Mammary epithelial cell (primary cell): ENCODE data around the gene PSPH.

ENCODE experiments used
- EZH2 ChIP-seq: IDR thresholded peaks from 2 replicates; pipeline ENCODE4 v1.6.1; 2012; ENCODE audit warnings: low read length, inconsistent platforms, borderline replicate concordance
- TF ChIP-seq, protein P1 (sequence below), 2 donors: IDR thresholded peaks in 1 of 2; conservative IDR thresholded peaks in 1 of 2; 2 replicates each; pipeline ENCODE4 v1.5.1; 2011 to 2012; ENCODE audit warnings: inconsistent platforms in 2 of 2, low read length in 2 of 2, mild to moderate bottlenecking in 2 of 2, control low read depth in 1 of 2, low read depth in 1 of 2; ENCODE audit not compliant: insufficient read depth in 1 of 2; ENCODE audit errors: extremely low read depth in 1 of 2

DNA sequence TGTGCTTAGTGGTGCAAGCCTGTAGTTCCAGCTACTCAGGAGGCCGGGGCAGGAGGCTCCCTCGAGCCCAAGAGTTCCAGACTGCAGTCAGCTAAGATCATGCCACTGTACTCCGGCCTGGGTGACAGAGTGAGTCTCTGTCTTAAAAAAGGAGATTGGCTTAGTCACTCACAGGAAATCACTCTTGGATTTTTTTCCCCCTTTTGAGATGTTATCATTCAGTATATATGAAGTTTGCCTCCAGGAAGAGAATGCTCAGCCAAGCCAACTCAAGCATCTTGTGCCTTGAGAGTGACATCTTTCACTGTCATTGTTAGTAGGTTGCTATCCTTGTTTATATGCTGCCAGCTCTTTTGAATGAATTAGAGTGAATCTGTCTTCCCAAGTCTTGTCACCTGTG lies 58.9 kb downstream of the PSPH start:
- TF ChIP-seq, protein P1, sequence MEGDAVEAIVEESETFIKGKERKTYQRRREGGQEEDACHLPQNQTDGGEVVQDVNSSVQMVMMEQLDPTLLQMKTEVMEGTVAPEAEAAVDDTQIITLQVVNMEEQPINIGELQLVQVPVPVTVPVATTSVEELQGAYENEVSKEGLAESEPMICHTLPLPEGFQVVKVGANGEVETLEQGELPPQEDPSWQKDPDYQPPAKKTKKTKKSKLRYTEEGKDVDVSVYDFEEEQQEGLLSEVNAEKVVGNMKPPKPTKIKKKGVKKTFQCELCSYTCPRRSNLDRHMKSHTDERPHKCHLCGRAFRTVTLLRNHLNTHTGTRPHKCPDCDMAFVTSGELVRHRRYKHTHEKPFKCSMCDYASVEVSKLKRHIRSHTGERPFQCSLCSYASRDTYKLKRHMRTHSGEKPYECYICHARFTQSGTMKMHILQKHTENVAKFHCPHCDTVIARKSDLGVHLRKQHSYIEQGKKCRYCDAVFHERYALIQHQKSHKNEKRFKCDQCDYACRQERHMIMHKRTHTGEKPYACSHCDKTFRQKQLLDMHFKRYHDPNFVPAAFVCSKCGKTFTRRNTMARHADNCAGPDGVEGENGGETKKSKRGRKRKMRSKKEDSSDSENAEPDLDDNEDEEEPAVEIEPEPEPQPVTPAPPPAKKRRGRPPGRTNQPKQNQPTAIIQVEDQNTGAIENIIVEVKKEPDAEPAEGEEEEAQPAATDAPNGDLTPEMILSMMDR (conservative IDR thresholded peaks at IDR 0.05 in 1 of 2, IDR thresholded peaks at IDR 0.05 in 1 of 2; ENCODE audit: extremely low read depth in 1 of 2, insufficient read depth in 1 of 2, low read depth in 1 of 2, low read length in 2 of 2): no peak
- TF ChIP-seq EZH2: no peak
